Body of pancreas (tissue), 4 donors: ENCODE results near the gene SEZ6L2. TPM values are rescaled to one million over a fixed set of nuclear protein-coding genes. Genes with fewer than 3 reads are reported as not detected.

ENCODE experiments used
- ATAC-seq: fragments of 150-250 bp; one replicate; pipeline ENCODE4 v1.9.1; 2016
- DNase-seq, 4 donors: peaks; one replicate each; pipeline ENCODE4 v3.0.0-alpha.2; 2019
- H3K27ac ChIP-seq, 4 donors: fragments of 200-600 bp; sonication (generic); 1 replicate in 3 of 4; 2 replicates in 1 of 4; pipeline versions ENCODE4 v1.5.1 to v1.6.1; 2016 to 2019; ENCODE audit warnings: mild to moderate bottlenecking in 1 of 4, mixed read lengths in 1 of 4, moderate library complexity in 1 of 4
- H3K27me3 ChIP-seq, 2 donors: fragments of 200-600 bp; sonication (generic); one replicate each; pipeline ENCODE4 v1.6.0; 2016; ENCODE audit warnings: mild to moderate bottlenecking in 1 of 2
- H3K36me3 ChIP-seq, 2 donors: fragments of 200-600 bp; sonication (generic); replicated peaks in 1 of 2; 2 replicates each; pipeline ENCODE4 v1.5.1; 2016; ENCODE audit warnings: low read depth in 2 of 2; ENCODE audit not compliant: insufficient read depth in 1 of 2
- H3K4me1 ChIP-seq: fragments of 200-600 bp; sonication (generic); one replicate; pipeline ENCODE4 v1.6.0; 2016
- H3K4me3 ChIP-seq, 2 donors: fragments of 200-600 bp; sonication (generic); 1 replicate in 1 of 2; 2 replicates in 1 of 2; pipeline ENCODE4 v1.5.1; 2016 to 2019
- H3K9me3 ChIP-seq, 3 donors: fragments of 200-600 bp; sonication (generic); 1 replicate in 2 of 3; 2 replicates in 1 of 3; pipeline ENCODE4 v1.5.1; 2016
- CTCF ChIP-seq, 7 experiments: fragments of 450-650 bp in 4 of 7; fragments of 200-600 bp in 3 of 7; sonication (generic) in 3 of 7; IDR thresholded peaks; one replicate each; pipeline ENCODE4 v1.5.1; 2016 to 2019; ENCODE audit warnings: antibody characterized with exemption in 7 of 7
- POLR2A ChIP-seq, 3 donors: fragments of 450-650 bp; IDR thresholded peaks; one replicate each; pipeline ENCODE4 v1.6.1; 2016; ENCODE audit warnings: antibody characterized with exemption in 3 of 3, mild to moderate bottlenecking in 2 of 3
- WGBS, 2 donors: methylation state at CpG; one replicate each; pipeline ENCODE4 v1.1.5; 2017; 5-methylcytosine and 5-hydroxymethylcytosine counted together
- intact Hi-C: fragments of 100-400 bp; cut with DNase I; formaldehyde crosslinking; loops from one replicate; pipeline ENCODE4 v1.15.1; 2023
- total RNA-seq, 2 donors: library from RNA; depleted of rRNA; stranded (reverse); fragments of >200 nt; gene quantifications; one replicate each; pipeline ENCODE4 v1.1.0, GENCODE V29; 2016

Gene SEZ6L2
- total RNA-seq, 2 donors from 2014 or later, result 19.2 to 28.3 TPM

- Histone ChIP-seq H3K36me3 (no peaks in the 10 kb centered on the region), H3K9me3 (no peaks in the 10 kb centered on the region), H3K4me3 (no peak overlapping the region), H3K27ac (no peak overlapping the region), H3K27me3 (no peaks in the 10 kb centered on the region), H3K4me1 (peaks cover 25% of the 10 kb centered on the region)
- DNase-seq, result no peak
- 27 to 45% methylated on average over 9 of the region's 9 CpGs for WGBS, 2 donors
- intact Hi-C loops, result no loop called here
- TF ChIP-seq CTCF (IDR thresholded peaks at IDR 0.05), result no peak
- no peak for TF ChIP-seq POLR2A (IDR thresholded peaks at IDR 0.05)
- no peak for ATAC-seq
Measured at GRCh38 chr16:29898135-29898803, 1.1 kb downstream of the SEZ6L2 start.

- DNase-seq (no peak), ATAC-seq (no peak)
- Histone ChIP-seq H3K27me3 (no peaks in the 10 kb centered on the region), H3K27ac (no peak overlapping the region), H3K9me3 (no peaks in the 10 kb centered on the region), H3K4me1 (peaks cover 25% of the 10 kb centered on the region), H3K36me3 (no peaks in the 10 kb centered on the region), H3K4me3 (no peak overlapping the region)
- intact Hi-C loops, result no loop called here
- TF ChIP-seq CTCF (IDR thresholded peaks at IDR 0.05) (no peak), POLR2A (IDR thresholded peaks at IDR 0.05) (no peak)
- 64 to 66% methylated on average over 4 of the region's 4 CpGs for WGBS, 2 donors
Measured at GRCh38 chr16:29897333-29897732, 2.0 kb downstream of the SEZ6L2 start.

- Histone ChIP-seq H3K9me3 (no peaks in the 10 kb centered on the region), H3K27me3 (no peaks in the 10 kb centered on the region), H3K27ac (no peak overlapping the region), H3K36me3 (no peaks in the 10 kb centered on the region), H3K4me1 (peaks cover 25% of the 10 kb centered on the region), H3K4me3 (no peak overlapping the region)
- WGBS, 2 donors, result 61 to 75% methylated on average over 7 to 14 of the region's 15 CpGs
- TF ChIP-seq POLR2A (IDR thresholded peaks at IDR 0.05), result no peak
- TF ChIP-seq CTCF (IDR thresholded peaks at IDR 0.05), result no peak
- ATAC-seq (no peak), DNase-seq (no peak)
- intact Hi-C loops, result no loop called here
Measured at GRCh38 chr16:29896841-29897240, 2.5 kb downstream of the SEZ6L2 start.

- H3K9me3 ChIP-seq, result no peaks in the 10 kb centered on the region
- H3K36me3 ChIP-seq, result no peaks in the 10 kb centered on the region
- no peak for DNase-seq
- no peak for ATAC-seq
- intact Hi-C loops, result no loop called here
- TF ChIP-seq CTCF (IDR thresholded peaks at IDR 0.05) (no peak), POLR2A (IDR thresholded peaks at IDR 0.05) (no peak)
- no peaks in the 10 kb centered on the region for H3K27me3 ChIP-seq
- H3K27ac ChIP-seq, result no peak overlapping the region
- peaks cover 10% of the 10 kb centered on the region for H3K4me1 ChIP-seq
- no peak overlapping the region for H3K4me3 ChIP-seq
- 67 to 73% methylated on average over 4 of the region's 4 CpGs for WGBS, 2 donors
Measured at GRCh38 chr16:29894352-29894751, 5.0 kb downstream of the SEZ6L2 start.

GRCh38 chr16:29893553-29893952, 5.8 kb downstream of the SEZ6L2 start:
- H3K36me3 ChIP-seq, result no peaks in the 10 kb centered on the region
- H3K27ac ChIP-seq, result no peak overlapping the region
- intact Hi-C loops, result no loop called here
- ATAC-seq, result no peak
- peaks cover 3% of the 10 kb centered on the region for H3K4me1 ChIP-seq
- no peak for TF ChIP-seq CTCF (IDR thresholded peaks at IDR 0.05)
- TF ChIP-seq POLR2A (IDR thresholded peaks at IDR 0.05), result no peak
- no peak for DNase-seq
- H3K9me3 ChIP-seq, result no peaks in the 10 kb centered on the region
- 92% methylated on average over 3 of the region's 3 CpGs for WGBS, 2 donors
- no peaks in the 10 kb centered on the region for H3K27me3 ChIP-seq
- H3K4me3 ChIP-seq, result no peak overlapping the region
